ENCODE data around the gene HCAR1. TPM values are rescaled to one million over a fixed set of nuclear protein-coding genes. Genes with fewer than 3 reads are reported as not detected.
A peak's percentile ranks its signal among the peaks of the same experiment; 100 is the strongest.
"Not testable (repeated sequence)": the region's sequence is repeated elsewhere in the genome, so short reads cannot be mapped to it uniquely, and the experiment has no call there.

The HCAR1 gene
- total and polyA plus RNA-seq, 2 experiments from 2014 or later, result not detected

GRCh38 chr12:122752464-122753318 is 22.0 kb upstream of the HCAR1 start, which contains the start of gene DENR:
Gene DENR, plus strand, starts transcription at chr12:122752824. Its CDS starts 878 bp downstream, at chr12:122753702.
- TF ChIP-seq EZH2 (IDR thresholded peaks at IDR 0.05; ENCODE audit: insufficient read depth, poor library complexity, severe bottlenecking), result no peak
- TF ChIP-seq EZH2phosphoT487 (IDR thresholded peaks at IDR 0.05; ENCODE audit: insufficient read depth, low read depth), result no peak
- H3F3A ChIP-seq (ENCODE audit: insufficient read depth), result no peaks in the 10 kb centered on the region
- H3K9me2 ChIP-seq (ENCODE audit: insufficient read depth), result no peaks in the 10 kb centered on the region
- no peaks in the 10 kb centered on the region for H4K20me1 ChIP-seq (ENCODE audit: insufficient read depth)
- in situ Hi-C loops (cut with MboI), result no loop called here
- no peaks in the 10 kb centered on the region for H3K27me3 ChIP-seq (replicated peaks; ENCODE audit: insufficient read depth)
- 1% methylated on average over 59 to 64 of the region's 73 CpGs for WGBS, 2 experiments (ENCODE audit: low coverage in 1 of 2, low lambda C conversion rate in 2 of 2, missing lambda C conversion rate in 2 of 2)
- H3K79me2 ChIP-seq (ENCODE audit: insufficient read depth), result peaks cover 49% of the 10 kb centered on the region
- peak within 1 kb of the TSS; percentile 95 for H3K4me3 ChIP-seq
- no peaks in the 10 kb centered on the region for H3K9me3 ChIP-seq (ENCODE audit: low read depth)
- peak within 1 kb of the TSS; percentile 95 for H3K4me2 ChIP-seq (ENCODE audit: unreplicated experiment)
- H3K27ac ChIP-seq, result peak within 1 kb of the TSS; percentile 56
- H3K36me3 ChIP-seq (ENCODE audit: low read depth), result peaks cover 36% of the 10 kb centered on the region
- peak; percentile 100 for DNase-seq
- peak within 1 kb of the TSS; percentile 79 for H2AFZ ChIP-seq
- peak within 1 kb of the TSS; percentile 95 for H3K9ac ChIP-seq
- H3K4me1 ChIP-seq (ENCODE audit: insufficient read depth), result peaks cover 12% of the 10 kb centered on the region; the same call in 1 of the 2 replicates

GRCh38 chr12:122750781-122751515 is 20.3 kb upstream of the HCAR1 start:
- H3K4me2 ChIP-seq (ENCODE audit: unreplicated experiment); H3K9me3 ChIP-seq (ENCODE audit: low read depth); H2AFZ ChIP-seq; H3K27ac ChIP-seq; H3F3A ChIP-seq (ENCODE audit: insufficient read depth); H3K4me3 ChIP-seq; H3K27me3 ChIP-seq (replicated peaks; ENCODE audit: insufficient read depth); H3K9ac ChIP-seq; DNase-seq; H4K20me1 ChIP-seq (ENCODE audit: insufficient read depth); H3K9me2 ChIP-seq (ENCODE audit: insufficient read depth); in situ Hi-C loops (cut with MboI): not testable (repeated sequence)
- WGBS, 2 experiments (ENCODE audit: low coverage in 1 of 2, low lambda C conversion rate in 2 of 2, missing lambda C conversion rate in 2 of 2), result 82 to 84% methylated on average over 17 of the region's 17 CpGs
- H3K4me1 ChIP-seq (ENCODE audit: insufficient read depth), result peaks cover 12% of the 10 kb centered on the region; the same call in 1 of the 2 replicates
- peaks cover 21% of the 10 kb centered on the region for H3K36me3 ChIP-seq (ENCODE audit: low read depth)
- peaks cover 32% of the 10 kb centered on the region for H3K79me2 ChIP-seq (ENCODE audit: insufficient read depth)

DNA sequence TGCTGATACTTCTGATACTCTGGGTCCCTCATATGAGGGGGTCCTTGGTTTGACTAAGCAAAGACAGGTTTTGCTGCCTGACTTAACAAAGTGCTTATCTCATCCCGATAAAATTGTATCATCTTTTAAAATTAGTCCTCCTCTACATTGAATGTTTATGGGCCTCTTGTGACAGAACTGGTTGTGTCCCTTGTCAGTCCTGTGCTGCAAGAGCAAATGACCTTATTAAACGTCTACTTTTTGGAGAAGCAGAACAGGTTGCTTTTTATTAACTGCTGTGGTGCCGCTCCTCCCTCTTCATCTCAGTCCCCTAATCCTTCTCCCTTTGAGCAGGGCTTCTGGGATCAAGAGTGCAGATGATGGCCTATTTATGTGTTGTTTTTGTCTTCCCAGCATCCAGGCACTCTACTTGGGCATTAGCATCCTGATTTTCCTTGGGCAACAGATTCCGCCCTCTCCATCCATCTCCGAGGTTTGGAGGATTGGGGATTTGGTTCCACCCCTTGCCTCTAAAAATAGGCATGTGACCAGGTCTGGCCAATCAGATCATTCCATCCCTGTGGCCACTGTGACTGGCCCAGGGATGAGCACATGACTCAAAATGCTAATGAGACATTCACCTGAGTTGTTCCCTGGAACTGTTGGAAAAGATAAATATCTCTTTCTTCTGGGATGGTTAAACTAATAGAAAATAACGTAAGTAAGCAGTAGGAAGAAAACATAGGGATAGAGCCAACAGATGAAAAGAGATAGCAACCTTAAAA is 19.1 kb upstream of the HCAR1 start:
- 73% methylated on average over 6 of the region's 6 CpGs for WGBS, 2 experiments (ENCODE audit: low coverage in 1 of 2, low lambda C conversion rate in 2 of 2, missing lambda C conversion rate in 2 of 2)
- no peak overlapping the region for H2AFZ ChIP-seq
- no peak for TF ChIP-seq EZH2 (IDR thresholded peaks at IDR 0.05; ENCODE audit: insufficient read depth, poor library complexity, severe bottlenecking)
- TF ChIP-seq EZH2phosphoT487 (IDR thresholded peaks at IDR 0.05; ENCODE audit: insufficient read depth, low read depth), result no peak
- no peaks in the 10 kb centered on the region for H3F3A ChIP-seq (ENCODE audit: insufficient read depth)
- H3K4me3 ChIP-seq, result no peak overlapping the region
- peaks cover 20% of the 10 kb centered on the region for H3K79me2 ChIP-seq (ENCODE audit: insufficient read depth)
- H3K9ac ChIP-seq, result no peak overlapping the region
- H3K36me3 ChIP-seq (ENCODE audit: low read depth), result peaks cover 9% of the 10 kb centered on the region
- no peaks in the 10 kb centered on the region for H4K20me1 ChIP-seq (ENCODE audit: insufficient read depth)
- no peaks in the 10 kb centered on the region for H3K9me3 ChIP-seq (ENCODE audit: low read depth)
- no peak overlapping the region for H3K27ac ChIP-seq
- in situ Hi-C loops (cut with MboI), result loop anchor here (5.0 kb wide), 1 partner anchor 107 kb away; no protein-coding TSS in a partner anchor
- H3K9me2 ChIP-seq (ENCODE audit: insufficient read depth), result no peaks in the 10 kb centered on the region
- no peaks in the 10 kb centered on the region for H3K27me3 ChIP-seq (replicated peaks; ENCODE audit: insufficient read depth)
- DNase-seq, result no peak
- H3K4me2 ChIP-seq (ENCODE audit: unreplicated experiment), result no peak overlapping the region
- H3K4me1 ChIP-seq (ENCODE audit: insufficient read depth), result peaks cover 8% of the 10 kb centered on the region; the same call in 1 of the 2 replicates

Data from GM23248 (cell line).